ENCODE data around the gene MS4A6A. TPM values are rescaled to one million over a fixed set of nuclear protein-coding genes. Genes with fewer than 3 reads are reported as not detected.

MS4A6A gene
- total RNA-seq, 1 experiment from 2014 or later: not detected

DNA sequence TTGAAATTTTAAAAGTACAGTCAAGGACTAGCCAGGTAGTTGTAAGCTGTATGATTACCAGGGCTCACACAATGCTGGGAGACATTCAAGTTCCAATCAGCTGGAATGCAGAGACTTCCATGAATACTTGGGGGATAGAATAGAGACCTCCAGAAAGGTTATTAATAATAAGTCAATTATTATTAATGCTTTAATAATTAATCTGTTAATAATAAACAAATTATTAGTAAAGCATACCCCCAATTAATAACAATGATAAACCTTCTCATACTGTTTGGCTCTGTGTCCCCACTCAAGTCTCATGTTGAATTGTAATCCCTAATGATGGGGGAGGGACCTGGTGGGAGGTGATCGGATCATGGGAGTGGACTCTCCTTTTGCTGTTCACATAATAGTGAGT, 14.6 kb upstream of the MS4A6A start:
- DNase-seq: no peak
- no peak overlapping the region for H2BK12ac ChIP-seq (ENCODE audit: insufficient read length, low read depth, low read length)
- H2BK120ac ChIP-seq (ENCODE audit: low read depth, low read length, poor library complexity, severe bottlenecking): no peak overlapping the region
- no peak overlapping the region for H2AFZ ChIP-seq (ENCODE audit: low read length)
- Mint-ChIP-seq H3K27ac (no peak overlapping the region), H3K4me3 (no peak overlapping the region), H3K9me3 (peaks cover 22 to 23% of the 10 kb centered on the region in 2 experiments), H3K36me3 (ENCODE audit: insufficient read depth in 1 of 3, low read depth in 3 of 3) (peaks cover 5 to 11% (median 10%) of the 10 kb centered on the region in 3 experiments; a peak in 5 of 7 replicates), H3K27me3 (ENCODE audit: low read depth) (no peaks in the 10 kb centered on the region), H3K4me1 (peaks cover 12 to 14% of the 10 kb centered on the region in 2 experiments)
- H3K79me1 ChIP-seq (ENCODE audit: insufficient read depth, low read depth, low read length, poor library complexity, severe bottlenecking): no peaks in the 10 kb centered on the region
- H3K4ac ChIP-seq (ENCODE audit: low read depth, low read length): no peak overlapping the region
- no peak overlapping the region for H3K23ac ChIP-seq (ENCODE audit: insufficient read length, low read depth, low read length)
- no peak overlapping the region for H3K14ac ChIP-seq (ENCODE audit: insufficient read depth, low read length)
- no peaks in the 10 kb centered on the region for H3K79me2 ChIP-seq (ENCODE audit: insufficient read depth, low read length)
- H4K20me1 ChIP-seq (ENCODE audit: control insufficient read depth, insufficient read depth, insufficient read length): no peaks in the 10 kb centered on the region
- no peaks in the 10 kb centered on the region for H3K4me1 ChIP-seq (ENCODE audit: insufficient read depth, low read length)
- no peak overlapping the region for H2AK5ac ChIP-seq (ENCODE audit: insufficient read length, low read length)
- H4K8ac ChIP-seq (replicated peaks; ENCODE audit: insufficient read length, low read depth, low read length): no peak overlapping the region
- no CpG with 5 or more reads among the region's 1 CpG for WGBS (ENCODE audit: extremely low coverage, insufficient read length, low lambda C conversion rate)
- H3T11ph ChIP-seq (ENCODE audit: low read length): no peak overlapping the region
- H2BK5ac ChIP-seq (ENCODE audit: insufficient read length, low read length): no peak overlapping the region
- H3K18ac ChIP-seq (ENCODE audit: insufficient read length, low read depth, low read length): no peak overlapping the region
- no peak overlapping the region for H4K5ac ChIP-seq (ENCODE audit: insufficient read length, low read depth, low read length)
- no peak overlapping the region for H3K4me2 ChIP-seq (ENCODE audit: insufficient read depth, insufficient read length, low read length)
- H3K9ac ChIP-seq (ENCODE audit: extremely low read depth, insufficient read length, low read length): no peak overlapping the region
- no peak overlapping the region for H3K56ac ChIP-seq (ENCODE audit: insufficient read length, low read depth, low read length)
- H2BK20ac ChIP-seq (ENCODE audit: low read depth, low read length, poor library complexity, severe bottlenecking): no peak overlapping the region
- H3K23me2 ChIP-seq (ENCODE audit: insufficient read length, low read depth, low read length, poor library complexity, severe bottlenecking): no peaks in the 10 kb centered on the region
- H3K27me3 ChIP-seq (ENCODE audit: insufficient read depth, low read length): no peaks in the 10 kb centered on the region
- H2BK15ac ChIP-seq (ENCODE audit: low read depth, low read length): no peak overlapping the region
- H3K9me3 ChIP-seq (ENCODE audit: control insufficient read depth, low read depth, low read length): no peaks in the 10 kb centered on the region
- TF ChIP-seq, protein P1, sequence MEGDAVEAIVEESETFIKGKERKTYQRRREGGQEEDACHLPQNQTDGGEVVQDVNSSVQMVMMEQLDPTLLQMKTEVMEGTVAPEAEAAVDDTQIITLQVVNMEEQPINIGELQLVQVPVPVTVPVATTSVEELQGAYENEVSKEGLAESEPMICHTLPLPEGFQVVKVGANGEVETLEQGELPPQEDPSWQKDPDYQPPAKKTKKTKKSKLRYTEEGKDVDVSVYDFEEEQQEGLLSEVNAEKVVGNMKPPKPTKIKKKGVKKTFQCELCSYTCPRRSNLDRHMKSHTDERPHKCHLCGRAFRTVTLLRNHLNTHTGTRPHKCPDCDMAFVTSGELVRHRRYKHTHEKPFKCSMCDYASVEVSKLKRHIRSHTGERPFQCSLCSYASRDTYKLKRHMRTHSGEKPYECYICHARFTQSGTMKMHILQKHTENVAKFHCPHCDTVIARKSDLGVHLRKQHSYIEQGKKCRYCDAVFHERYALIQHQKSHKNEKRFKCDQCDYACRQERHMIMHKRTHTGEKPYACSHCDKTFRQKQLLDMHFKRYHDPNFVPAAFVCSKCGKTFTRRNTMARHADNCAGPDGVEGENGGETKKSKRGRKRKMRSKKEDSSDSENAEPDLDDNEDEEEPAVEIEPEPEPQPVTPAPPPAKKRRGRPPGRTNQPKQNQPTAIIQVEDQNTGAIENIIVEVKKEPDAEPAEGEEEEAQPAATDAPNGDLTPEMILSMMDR (conservative IDR thresholded peaks at IDR 0.05): no peak
- no peak overlapping the region for H4K91ac ChIP-seq (ENCODE audit: insufficient read length, low read depth, low read length)
- H3K27ac ChIP-seq (ENCODE audit: insufficient read length, low read depth, low read length): no peak overlapping the region
